ENCODE measurements around the gene GNG10.

GRCh38 chr9:111715471-111715870, 54.1 kb downstream of the GNG10 start:
- TF ChIP-seq CTCF (IDR thresholded peaks at IDR 0.05) (no peak), POLR2A (IDR thresholded peaks at IDR 0.05) (no peak)

All from body of pancreas (tissue), 4 donors.